Esophagus muscularis mucosa (tissue), 4 donors: ENCODE data around the gene TEKT1. TPM values are rescaled to one million over a fixed set of nuclear protein-coding genes. Genes with fewer than 3 reads are reported as not detected.
"Not testable (repeated sequence)": the region's sequence is repeated elsewhere in the genome, so short reads cannot be mapped to it uniquely, and the experiment has no call there.

Experiments used
- DNase-seq: peaks from one replicate; pipeline ENCODE4 v3.0.0-alpha.2; 2017; ENCODE audit errors: extremely low spot score
- H3K27ac ChIP-seq, 4 donors: fragments of 200-600 bp; sonication (generic); replicated peaks in 1 of 4; 1 replicate in 3 of 4; 2 replicates in 1 of 4; pipeline ENCODE4 v1.5.1; 2016 to 2019; ENCODE audit warnings: mild to moderate bottlenecking in 1 of 4
- H3K27me3 ChIP-seq, 4 donors: fragments of 200-600 bp; sonication (generic); one replicate each; pipeline versions ENCODE4 v1.5.1 to v1.6.0; 2016 to 2019
- H3K36me3 ChIP-seq, 4 donors: fragments of 200-600 bp; sonication (generic); one replicate each; pipeline ENCODE4 v1.5.1; 2016 to 2019
- H3K4me1 ChIP-seq, 4 donors: fragments of 200-600 bp; sonication (generic); one replicate each; pipeline ENCODE4 v1.5.1; 2016 to 2019
- H3K4me3 ChIP-seq, 4 donors: fragments of 200-600 bp; sonication (generic); 1 replicate in 2 of 4; 2 replicates in 2 of 4; pipeline ENCODE4 v1.5.1; 2016 to 2019; ENCODE audit warnings: mild to moderate bottlenecking in 4 of 4, moderate library complexity in 1 of 4
- H3K9me3 ChIP-seq, 4 donors: fragments of 200-600 bp; sonication (generic); 1 replicate in 3 of 4; 2 replicates in 1 of 4; pipeline ENCODE4 v1.5.1; 2016 to 2019
- EP300 ChIP-seq: sonication (generic); formaldehyde crosslinking; IDR thresholded peaks from one replicate; pipeline ENCODE4 v1.6.1; 2017; ENCODE audit warnings: antibody characterized with exemption
- POLR2A ChIP-seq: fragments of 450-650 bp; IDR thresholded peaks from one replicate; pipeline ENCODE4 v1.6.1; 2017; ENCODE audit warnings: antibody characterized with exemption, moderate library complexity, mild to moderate bottlenecking, low read depth
- POLR2AphosphoS5 ChIP-seq, 2 donors: sonication (generic); formaldehyde crosslinking; IDR thresholded peaks; one replicate each; pipeline ENCODE4 v1.6.1; 2017; ENCODE audit warnings: antibody characterized with exemption in 2 of 2
- WGBS: methylation state at CpG from one replicate; pipeline ENCODE4 v1.1.5; 2018; 5-methylcytosine and 5-hydroxymethylcytosine counted together
- intact Hi-C: fragments of 100-400 bp; cut with DNase I; formaldehyde crosslinking; loops from one replicate; pipeline ENCODE4 v1.15.1; 2023
- total RNA-seq, 4 donors: library from RNA; depleted of rRNA; stranded (reverse); fragments of >200 nt; gene quantifications; one replicate each; pipeline versions ENCODE4 v1.1.0 to v1.2.1, GENCODE V29; 2016
- TF ChIP-seq, protein P1 (sequence below), 3 experiments: fragments of 200-600 bp in 2 of 3; fragments of 450-650 bp in 1 of 3; sonication (generic) in 2 of 3; IDR thresholded peaks; one replicate each; pipeline ENCODE4 v1.5.1; 2017 to 2019; ENCODE audit warnings: antibody characterized with exemption in 3 of 3, mild to moderate bottlenecking in 2 of 3, moderate library complexity in 1 of 3

Gene TEKT1
- total RNA-seq, 4 donors from 2014 or later = not detected

DNA sequence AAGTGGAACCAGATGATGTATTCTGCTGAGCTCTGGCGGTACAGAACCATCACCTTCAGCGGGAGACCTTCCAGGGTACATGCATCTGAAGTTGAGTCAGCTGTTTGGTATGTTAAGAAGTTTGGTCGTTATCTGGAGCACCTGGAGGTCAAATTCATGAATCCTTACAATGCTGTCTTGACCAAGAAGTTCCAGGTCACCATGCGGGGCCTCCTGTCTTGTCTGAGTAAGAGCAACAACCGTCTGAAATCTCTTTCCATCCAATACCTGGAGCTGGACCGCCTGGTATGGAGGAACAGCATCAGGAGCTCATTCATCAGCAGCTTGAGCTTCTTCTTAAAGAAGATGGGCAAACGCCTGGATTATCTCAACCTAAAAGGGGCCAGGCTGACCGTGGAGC, 51.5 kb downstream of the TEKT1 start:
- Histone ChIP-seq H3K9me3 (peaks cover 0 to 20% (median 5%) of the 10 kb centered on the region in 4 donors), H3K27ac (no peak overlapping the region), H3K36me3 (no peaks in the 10 kb centered on the region), H3K4me3 (no peak overlapping the region), H3K4me1 (peaks cover 0 to 9% (median 6%) of the 10 kb centered on the region in 4 donors), H3K27me3 (peaks cover 0 to 53% (median 3%) of the 10 kb centered on the region in 4 donors)
- intact Hi-C loops = no loop called here
- TF ChIP-seq EP300 (no peak), POLR2AphosphoS5 (IDR thresholded peaks at IDR 0.05) (no peak), POLR2A (no peak)
- TF ChIP-seq, protein P1, sequence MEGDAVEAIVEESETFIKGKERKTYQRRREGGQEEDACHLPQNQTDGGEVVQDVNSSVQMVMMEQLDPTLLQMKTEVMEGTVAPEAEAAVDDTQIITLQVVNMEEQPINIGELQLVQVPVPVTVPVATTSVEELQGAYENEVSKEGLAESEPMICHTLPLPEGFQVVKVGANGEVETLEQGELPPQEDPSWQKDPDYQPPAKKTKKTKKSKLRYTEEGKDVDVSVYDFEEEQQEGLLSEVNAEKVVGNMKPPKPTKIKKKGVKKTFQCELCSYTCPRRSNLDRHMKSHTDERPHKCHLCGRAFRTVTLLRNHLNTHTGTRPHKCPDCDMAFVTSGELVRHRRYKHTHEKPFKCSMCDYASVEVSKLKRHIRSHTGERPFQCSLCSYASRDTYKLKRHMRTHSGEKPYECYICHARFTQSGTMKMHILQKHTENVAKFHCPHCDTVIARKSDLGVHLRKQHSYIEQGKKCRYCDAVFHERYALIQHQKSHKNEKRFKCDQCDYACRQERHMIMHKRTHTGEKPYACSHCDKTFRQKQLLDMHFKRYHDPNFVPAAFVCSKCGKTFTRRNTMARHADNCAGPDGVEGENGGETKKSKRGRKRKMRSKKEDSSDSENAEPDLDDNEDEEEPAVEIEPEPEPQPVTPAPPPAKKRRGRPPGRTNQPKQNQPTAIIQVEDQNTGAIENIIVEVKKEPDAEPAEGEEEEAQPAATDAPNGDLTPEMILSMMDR (IDR thresholded peaks at IDR 0.05) = no peak
- 84% methylated on average over 7 of the region's 8 CpGs for WGBS
- peak; percentile 64 for DNase-seq

GRCh38 chr17:6779411-6779810, 52.1 kb downstream of the TEKT1 start:
- TF ChIP-seq POLR2A = no peak
- no peak for TF ChIP-seq EP300
- TF ChIP-seq, protein P1 (IDR thresholded peaks at IDR 0.05) = no peak
- TF ChIP-seq POLR2AphosphoS5 (IDR thresholded peaks at IDR 0.05) = no peak
- peaks cover 0 to 58% (median 3%) of the 10 kb centered on the region in 4 donors for H3K27me3 ChIP-seq
- peaks cover 0 to 23% (median 10%) of the 10 kb centered on the region in 4 donors for H3K9me3 ChIP-seq
- 62% methylated on average over 2 of the region's 2 CpGs for WGBS
- intact Hi-C loops = no loop called here
- peaks cover 0 to 9% (median 6%) of the 10 kb centered on the region in 4 donors for H3K4me1 ChIP-seq
- no peak overlapping the region for H3K4me3 ChIP-seq
- peak; percentile 68 for DNase-seq
- no peak overlapping the region for H3K27ac ChIP-seq
- H3K36me3 ChIP-seq = no peaks in the 10 kb centered on the region

DNA sequence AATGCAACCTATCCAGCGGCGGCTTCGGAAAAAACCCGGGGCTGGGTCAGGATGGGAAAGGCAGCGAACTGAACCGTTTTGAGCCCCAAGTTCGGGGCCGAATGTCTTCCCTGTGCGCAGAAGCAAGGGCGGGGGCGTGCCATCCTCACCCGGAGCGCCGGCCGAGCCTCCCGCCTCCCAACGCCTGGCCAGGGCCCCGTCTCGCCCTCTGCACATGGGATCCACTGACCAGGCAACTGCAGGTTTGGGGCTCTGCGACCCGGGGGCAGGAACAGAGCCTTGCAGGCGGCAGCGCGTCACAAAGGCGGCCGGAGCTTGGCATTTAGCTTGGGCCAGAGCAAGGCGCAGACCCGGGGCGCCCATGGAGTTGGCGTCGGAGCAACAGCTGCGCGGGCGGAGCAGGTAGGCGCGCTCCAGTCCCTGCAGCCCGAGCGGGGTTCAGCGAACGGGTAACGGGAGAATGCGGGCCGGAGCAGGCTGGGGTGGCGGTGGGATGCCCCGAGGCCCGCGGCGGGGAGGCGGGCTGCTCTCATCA, 55.6 kb downstream of the TEKT1 start, which contains the start of gene FBXO39:
Gene FBXO39, plus strand, starts transcription at position 345 of the 535 bp plus-strand sequence. CDS start 3,654 bp downstream, outside the sequence.
- TF ChIP-seq POLR2A (no peak), EP300 (no peak), POLR2AphosphoS5 (IDR thresholded peaks at IDR 0.05) (no peak)
- TF ChIP-seq, protein P1 (IDR thresholded peaks at IDR 0.05) = no peak
- 3% methylated on average over 15 of the region's 49 CpGs for WGBS
- intact Hi-C loops = no loop called here
- DNase-seq = peak; percentile 74
- Histone ChIP-seq H3K4me1 (peaks cover 0 to 9% (median 6%) of the 10 kb centered on the region in 4 donors), H3K9me3 (peaks cover 0 to 46% (median 13%) of the 10 kb centered on the region in 4 donors), H3K27me3 (peaks cover 0 to 50% (median 3%) of the 10 kb centered on the region in 4 donors), H3K4me3 (no peak within 1 kb of the TSS), H3K36me3 (peaks cover 21 to 33% (median 28%) of the 10 kb centered on the region in 4 donors), H3K27ac (no peak within 1 kb of the TSS)

DNA sequence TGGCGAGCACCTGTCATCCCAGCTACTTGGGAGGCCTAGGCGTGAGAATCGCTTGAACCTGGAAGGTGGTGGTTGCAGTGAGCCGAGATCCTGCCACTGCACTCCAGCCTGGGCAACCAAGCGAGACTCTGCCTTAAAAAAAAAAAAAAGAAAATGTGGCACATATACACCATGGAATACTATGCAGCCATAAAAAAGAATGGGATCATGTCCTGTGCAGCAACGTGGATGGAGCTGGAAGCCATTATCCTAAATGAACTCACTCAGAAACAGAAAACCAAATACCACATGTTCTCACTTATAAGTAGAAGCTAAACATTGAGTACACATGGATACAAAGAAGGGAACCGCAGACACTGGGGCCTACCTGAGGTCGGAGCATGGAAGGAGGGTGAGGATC, 56.6 kb downstream of the TEKT1 start:
- Histone ChIP-seq H3K27me3 (peaks cover 0 to 40% (median 0%) of the 10 kb centered on the region in 4 donors), H3K36me3 (peaks cover 30 to 43% (median 38%) of the 10 kb centered on the region in 4 donors), H3K9me3 (peaks cover 0 to 51% (median 13%) of the 10 kb centered on the region in 4 donors)
- H3K4me1 ChIP-seq, H3K4me3 ChIP-seq, intact Hi-C loops, H3K27ac ChIP-seq: not testable (repeated sequence)
- WGBS = 88% methylated on average over 8 of the region's 8 CpGs
- peak; percentile 57 for DNase-seq

DNA sequence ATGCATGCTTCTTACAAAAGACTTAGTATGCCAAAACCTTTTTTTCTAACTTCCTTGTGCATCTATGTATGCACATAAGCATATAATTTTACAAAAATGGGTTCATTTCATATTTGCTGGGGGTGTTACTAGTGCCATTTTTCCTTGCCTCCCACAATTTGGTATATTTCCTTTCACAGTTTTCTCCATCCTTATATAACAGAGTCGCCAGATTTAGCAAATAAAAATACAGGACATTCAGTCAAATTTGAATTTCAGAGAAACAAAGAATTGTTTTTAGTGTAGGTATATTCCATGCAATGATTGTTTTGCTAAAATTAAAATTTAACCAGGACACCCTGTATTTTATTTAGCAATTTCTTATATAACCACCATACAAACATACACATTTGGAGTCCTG, 59.5 kb downstream of the TEKT1 start:
- peaks cover 0 to 78% (median 28%) of the 10 kb centered on the region in 4 donors for H3K9me3 ChIP-seq
- H3K27ac ChIP-seq = no peak overlapping the region
- no peak for DNase-seq
- 87% methylated on average over 1 of the region's 1 CpG for WGBS
- intact Hi-C loops = no loop called here
- peaks cover 40 to 72% (median 60%) of the 10 kb centered on the region in 4 donors for H3K36me3 ChIP-seq
- peaks cover 0 to 9% (median 6%) of the 10 kb centered on the region in 4 donors for H3K4me1 ChIP-seq
- peaks cover 0 to 22% (median 0%) of the 10 kb centered on the region in 4 donors for H3K27me3 ChIP-seq
- TF ChIP-seq POLR2AphosphoS5 (IDR thresholded peaks at IDR 0.05) = no peak
- TF ChIP-seq EP300 = no peak
- TF ChIP-seq POLR2A = no peak
- TF ChIP-seq, protein P1 (IDR thresholded peaks at IDR 0.05) = no peak
- no peak overlapping the region for H3K4me3 ChIP-seq
